Subcutaneous adipose tissue (tissue), 4 donors: Measurements from ENCODE around the gene FOXN3. TPM values are rescaled to one million over a fixed set of nuclear protein-coding genes. Genes with fewer than 3 reads are reported as not detected.

Experiments used
- CTCF ChIP-seq: fragments of 450-650 bp; IDR thresholded peaks from one replicate; pipeline ENCODE4 v1.5.1; 2016; ENCODE audit warnings: low read depth, mild to moderate bottlenecking, control low read depth, antibody characterized with exemption, moderate library complexity
- total RNA-seq, 4 donors: library from RNA; depleted of rRNA; stranded (reverse); fragments of >200 nt; gene quantifications; one replicate each; pipeline ENCODE4 v1.1.0, GENCODE V29; 2016

FOXN3 gene
- total RNA-seq, 4 donors from 2014 or later: 153 to 173 (median 171) TPM

GRCh38 chr14:89430391-89431236, 13.6 kb upstream of the FOXN3 start:
- TF ChIP-seq CTCF: no peak

GRCh38 chr14:89429199-89430181, 12.5 kb upstream of the FOXN3 start:
- TF ChIP-seq CTCF: no peak

- no peak for TF ChIP-seq CTCF
These were observed 11.6 kb upstream of the FOXN3 start for GRCh38 chr14:89428546-89429198.

GRCh38 chr14:89428173-89428523, 11.1 kb upstream of the FOXN3 start:
- no peak for TF ChIP-seq CTCF

- no peak for TF ChIP-seq CTCF
These were observed 10.6 kb upstream of the FOXN3 start for GRCh38 chr14:89427426-89428172.

- TF ChIP-seq CTCF: no peak
These were observed 8.9 kb upstream of the FOXN3 start for GRCh38 chr14:89425931-89426330.
